ENCODE results near the gene BRD3OS. TPM values are rescaled to one million over a fixed set of nuclear protein-coding genes. Genes with fewer than 3 reads are reported as not detected.

Gene BRD3OS
- total and polyA plus RNA-seq, 4 donors = 5.8 to 17.3 (median 11.0) TPM

- H3K4me3 ChIP-seq (ENCODE audit: low read length in 2 of 2) = no peak overlapping the region
- no peak overlapping the region for H3K27ac ChIP-seq (ENCODE audit: low read depth in 1 of 2, low read length in 2 of 2)
- H3K4me1 ChIP-seq (ENCODE audit: control insufficient read depth in 1 of 2, insufficient read depth in 2 of 2, low read length in 2 of 2) = no peaks in the 10 kb centered on the region
- WGBS, 2 donors = 92 to 99% methylated on average over 1 of the region's 1 CpG
- ATAC-seq (ENCODE audit: low FRiP score) (no peak), DNase-seq (no peak)
- no peaks in the 10 kb centered on the region for H3K9me3 ChIP-seq (ENCODE audit: control insufficient read depth, low read length)
- intact Hi-C loops (cut with DNase I) = no loop called here
- H3K27me3 ChIP-seq (ENCODE audit: control insufficient read depth in 1 of 2, insufficient read depth in 2 of 2, low read length in 1 of 2) = no peaks in the 10 kb centered on the region
- no peaks in the 10 kb centered on the region for H3K36me3 ChIP-seq (ENCODE audit: control insufficient read depth in 1 of 2, insufficient read depth in 2 of 2, low read length in 1 of 2)
Observed at GRCh38 chr9:133998915-133999595, 26.2 kb upstream of the BRD3OS start.

DNA sequence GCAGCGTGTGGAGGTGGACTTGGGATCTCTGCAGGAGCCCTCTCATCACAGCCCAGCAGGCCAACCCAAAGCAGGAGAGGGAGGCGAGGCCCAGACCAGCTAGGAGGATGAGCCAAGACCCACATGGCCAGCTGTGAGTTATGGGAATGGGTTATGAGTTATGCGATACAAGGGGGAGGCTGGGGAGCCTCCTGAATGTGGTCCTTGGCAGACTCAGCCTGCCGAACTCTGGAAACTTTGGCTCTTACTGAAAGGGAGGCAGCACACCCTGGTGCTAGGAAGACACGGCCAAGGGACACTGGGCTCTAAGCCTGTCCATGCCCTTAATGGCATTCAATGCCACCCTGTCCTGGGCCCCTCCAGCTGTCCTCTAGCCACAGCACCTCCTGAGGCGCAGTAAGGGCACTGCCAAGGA, 25.4 kb upstream of the BRD3OS start:
- Histone ChIP-seq H3K27ac (ENCODE audit: low read depth in 1 of 2, low read length in 2 of 2) (no peak overlapping the region), H3K9me3 (ENCODE audit: control insufficient read depth, low read length) (no peaks in the 10 kb centered on the region), H3K36me3 (ENCODE audit: control insufficient read depth in 1 of 2, insufficient read depth in 2 of 2, low read length in 1 of 2) (no peaks in the 10 kb centered on the region), H3K4me1 (ENCODE audit: control insufficient read depth in 1 of 2, insufficient read depth in 2 of 2, low read length in 2 of 2) (no peaks in the 10 kb centered on the region), H3K27me3 (ENCODE audit: control insufficient read depth in 1 of 2, insufficient read depth in 2 of 2, low read length in 1 of 2) (no peaks in the 10 kb centered on the region), H3K4me3 (ENCODE audit: low read length in 2 of 2) (no peak overlapping the region)
- no peak for ATAC-seq (ENCODE audit: low FRiP score)
- WGBS, 2 donors = 32 to 42% methylated on average over 6 of the region's 6 CpGs
- DNase-seq = no peak
- intact Hi-C loops (cut with DNase I) = no loop called here

DNA sequence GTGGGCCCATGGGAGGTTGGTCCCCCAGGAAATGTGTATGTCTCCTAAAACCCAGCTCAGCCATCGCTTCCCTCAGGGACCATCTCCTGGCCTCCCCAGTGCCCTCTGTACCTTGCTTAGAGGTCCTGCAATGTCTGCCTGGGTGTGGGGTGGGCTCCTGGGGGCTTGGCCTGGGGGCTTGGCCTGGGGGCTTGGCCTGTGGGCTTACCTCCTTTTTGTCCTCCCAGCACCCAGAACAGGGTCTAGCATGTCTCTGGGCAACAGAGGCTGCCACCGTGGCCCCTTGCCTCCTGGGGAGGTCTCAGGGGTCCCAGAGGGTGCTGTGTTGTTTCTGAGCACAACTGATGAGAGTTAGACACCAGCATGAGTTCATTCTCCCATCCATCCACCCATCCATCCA, 22.5 kb upstream of the BRD3OS start:
- DNase-seq (no peak), ATAC-seq (ENCODE audit: low FRiP score) (no peak)
- intact Hi-C loops (cut with DNase I) = no loop called here

GRCh38 chr9:134003237-134003636, 22.0 kb upstream of the BRD3OS start:
- no peak overlapping the region for H3K4me3 ChIP-seq (ENCODE audit: low read length in 2 of 2)
- intact Hi-C loops (cut with DNase I) = no loop called here
- no peaks in the 10 kb centered on the region for H3K4me1 ChIP-seq (ENCODE audit: control insufficient read depth in 1 of 2, insufficient read depth in 2 of 2, low read length in 2 of 2)
- WGBS, 2 donors = 86 to 90% methylated on average over 2 of the region's 2 CpGs
- DNase-seq (no peak), ATAC-seq (ENCODE audit: low FRiP score) (no peak)
- no peaks in the 10 kb centered on the region for H3K9me3 ChIP-seq (ENCODE audit: control insufficient read depth, low read length)
- H3K27ac ChIP-seq (ENCODE audit: low read depth in 1 of 2, low read length in 2 of 2) = no peak overlapping the region
- H3K36me3 ChIP-seq (ENCODE audit: control insufficient read depth in 1 of 2, insufficient read depth in 2 of 2, low read length in 1 of 2) = no peaks in the 10 kb centered on the region
- H3K27me3 ChIP-seq (ENCODE audit: control insufficient read depth in 1 of 2, insufficient read depth in 2 of 2, low read length in 1 of 2) = no peaks in the 10 kb centered on the region

More for the DNA sequence above, 22.5 kb upstream of the BRD3OS start:
- H3K9me3 ChIP-seq (ENCODE audit: control insufficient read depth, low read length) = no peaks in the 10 kb centered on the region
- no peaks in the 10 kb centered on the region for H3K36me3 ChIP-seq (ENCODE audit: control insufficient read depth in 1 of 2, insufficient read depth in 2 of 2, low read length in 1 of 2)
- H3K4me3 ChIP-seq (ENCODE audit: low read length in 2 of 2) = no peak overlapping the region
- 79 to 93% methylated on average over 2 of the region's 2 CpGs for WGBS, 2 donors
- H3K4me1 ChIP-seq (ENCODE audit: control insufficient read depth in 1 of 2, insufficient read depth in 2 of 2, low read length in 2 of 2) = no peaks in the 10 kb centered on the region
- no peak overlapping the region for H3K27ac ChIP-seq (ENCODE audit: low read depth in 1 of 2, low read length in 2 of 2)
- no peaks in the 10 kb centered on the region for H3K27me3 ChIP-seq (ENCODE audit: control insufficient read depth in 1 of 2, insufficient read depth in 2 of 2, low read length in 1 of 2)

GRCh38 chr9:134004131-134004873, 21.0 kb upstream of the BRD3OS start:
- WGBS, 2 donors = 67 to 75% methylated on average over 18 to 20 of the region's 20 CpGs
- ATAC-seq (ENCODE audit: low FRiP score) (no peak), DNase-seq (no peak)
- Histone ChIP-seq H3K27me3 (ENCODE audit: control insufficient read depth in 1 of 2, insufficient read depth in 2 of 2, low read length in 1 of 2) (no peaks in the 10 kb centered on the region), H3K9me3 (ENCODE audit: control insufficient read depth, low read length) (no peaks in the 10 kb centered on the region), H3K36me3 (ENCODE audit: control insufficient read depth in 1 of 2, insufficient read depth in 2 of 2, low read length in 1 of 2) (no peaks in the 10 kb centered on the region), H3K4me3 (ENCODE audit: low read length in 2 of 2) (no peak overlapping the region), H3K27ac (ENCODE audit: low read depth in 1 of 2, low read length in 2 of 2) (no peak overlapping the region), H3K4me1 (ENCODE audit: control insufficient read depth in 1 of 2, insufficient read depth in 2 of 2, low read length in 2 of 2) (no peaks in the 10 kb centered on the region)
- intact Hi-C loops (cut with DNase I) = no loop called here

DNA sequence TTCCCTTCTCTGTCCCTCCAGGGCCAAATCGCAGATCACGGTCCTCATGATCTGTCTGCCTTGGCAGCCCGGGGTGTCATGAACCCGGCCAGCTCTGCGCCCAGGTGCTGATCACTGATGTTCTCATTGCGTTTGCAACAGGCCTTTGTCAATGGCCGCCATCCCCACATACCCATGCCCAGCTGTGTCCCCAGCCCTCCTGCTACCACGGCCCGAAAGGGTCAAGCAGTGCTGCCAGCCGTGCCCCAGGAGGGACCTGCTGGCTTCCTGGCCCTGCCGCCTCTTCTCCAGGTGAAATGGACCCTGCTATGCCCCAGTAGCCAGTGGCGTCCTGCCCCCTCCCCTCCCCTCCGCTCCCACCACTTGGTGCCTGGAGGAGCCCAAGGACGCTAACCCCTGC, 20.4 kb upstream of the BRD3OS start:
- Histone ChIP-seq H3K9me3 (ENCODE audit: control insufficient read depth, low read length) (no peaks in the 10 kb centered on the region), H3K27ac (ENCODE audit: low read depth in 1 of 2, low read length in 2 of 2) (no peak overlapping the region), H3K27me3 (ENCODE audit: control insufficient read depth in 1 of 2, insufficient read depth in 2 of 2, low read length in 1 of 2) (no peaks in the 10 kb centered on the region), H3K4me1 (ENCODE audit: control insufficient read depth in 1 of 2, insufficient read depth in 2 of 2, low read length in 2 of 2) (no peaks in the 10 kb centered on the region), H3K36me3 (ENCODE audit: control insufficient read depth in 1 of 2, insufficient read depth in 2 of 2, low read length in 1 of 2) (no peaks in the 10 kb centered on the region), H3K4me3 (ENCODE audit: low read length in 2 of 2) (no peak overlapping the region)
- intact Hi-C loops (cut with DNase I) = no loop called here
- DNase-seq (no peak), ATAC-seq (ENCODE audit: low FRiP score) (no peak)
- WGBS, 2 donors = 80 to 83% methylated on average over 14 of the region's 14 CpGs

DNA sequence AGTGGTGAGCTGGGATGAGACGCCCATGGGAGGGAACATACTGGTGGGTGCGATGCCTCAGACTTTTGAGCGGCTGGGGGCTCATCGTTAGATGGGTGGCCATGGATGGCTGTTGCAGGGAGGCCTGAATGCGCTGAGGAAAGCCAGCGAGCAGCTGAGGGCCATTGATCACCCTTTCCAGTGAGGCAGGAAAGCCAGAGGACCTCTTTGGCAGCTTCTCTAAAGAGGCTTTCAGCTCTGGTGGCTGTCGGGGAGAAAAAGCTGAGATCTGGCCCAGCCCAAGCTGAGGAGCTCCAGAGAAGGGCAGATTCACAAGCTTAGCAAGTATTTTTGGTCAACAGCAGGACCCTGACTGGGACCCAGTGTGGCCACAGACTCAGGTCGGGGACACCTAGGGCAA, 19.9 kb upstream of the BRD3OS start:
- ATAC-seq (ENCODE audit: low FRiP score) (no peak), DNase-seq (no peak)
- intact Hi-C loops (cut with DNase I) = no loop called here
- WGBS, 2 donors = 85 to 87% methylated on average over 8 of the region's 8 CpGs
- Histone ChIP-seq H3K4me1 (ENCODE audit: control insufficient read depth in 1 of 2, insufficient read depth in 2 of 2, low read length in 2 of 2) (no peaks in the 10 kb centered on the region), H3K9me3 (ENCODE audit: control insufficient read depth, low read length) (no peaks in the 10 kb centered on the region), H3K36me3 (ENCODE audit: control insufficient read depth in 1 of 2, insufficient read depth in 2 of 2, low read length in 1 of 2) (no peaks in the 10 kb centered on the region), H3K27ac (ENCODE audit: low read depth in 1 of 2, low read length in 2 of 2) (no peak overlapping the region), H3K27me3 (ENCODE audit: control insufficient read depth in 1 of 2, insufficient read depth in 2 of 2, low read length in 1 of 2) (no peaks in the 10 kb centered on the region), H3K4me3 (ENCODE audit: low read length in 2 of 2) (no peak overlapping the region)

- WGBS, 2 donors = 52 to 56% methylated on average over 6 of the region's 6 CpGs
- H3K36me3 ChIP-seq (ENCODE audit: control insufficient read depth in 1 of 2, insufficient read depth in 2 of 2, low read length in 1 of 2) = no peaks in the 10 kb centered on the region
Observed at GRCh38 chr9:134007150-134007549, 18.1 kb upstream of the BRD3OS start.

DNA sequence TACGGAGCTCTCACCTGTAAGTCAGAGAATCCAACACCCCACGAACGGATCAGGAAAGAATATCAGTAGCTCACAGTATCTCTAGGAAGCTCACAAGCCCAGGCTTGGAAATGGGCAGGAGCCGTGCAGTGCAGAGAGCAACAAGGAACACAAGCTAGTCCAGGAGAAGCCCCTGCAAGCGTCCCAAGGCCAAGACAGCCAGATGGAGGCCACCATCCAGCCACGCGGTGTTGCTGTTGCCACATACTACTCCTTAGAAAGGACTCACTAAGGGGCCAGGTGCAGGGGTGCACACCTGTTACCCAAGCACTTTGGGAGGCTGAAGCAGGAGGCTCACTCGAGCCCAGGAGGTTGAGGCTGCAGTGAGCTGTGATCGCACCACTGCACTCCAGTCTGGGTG, 17.7 kb upstream of the BRD3OS start:
- Histone ChIP-seq H3K27ac (ENCODE audit: low read depth in 1 of 2, low read length in 2 of 2) (no peak overlapping the region), H3K4me3 (ENCODE audit: low read length in 2 of 2) (no peak overlapping the region), H3K27me3 (ENCODE audit: control insufficient read depth in 1 of 2, insufficient read depth in 2 of 2, low read length in 1 of 2) (no peaks in the 10 kb centered on the region), H3K36me3 (ENCODE audit: control insufficient read depth in 1 of 2, insufficient read depth in 2 of 2, low read length in 1 of 2) (no peaks in the 10 kb centered on the region), H3K4me1 (ENCODE audit: control insufficient read depth in 1 of 2, insufficient read depth in 2 of 2, low read length in 2 of 2) (no peaks in the 10 kb centered on the region), H3K9me3 (ENCODE audit: control insufficient read depth, low read length) (no peaks in the 10 kb centered on the region)
- no peak for ATAC-seq (ENCODE audit: low FRiP score)
- peak in 1 of 2 donors; percentile 28 for DNase-seq
- intact Hi-C loops (cut with DNase I) = no loop called here
- 85 to 86% methylated on average over 9 of the region's 9 CpGs for WGBS, 2 donors

More at GRCh38 chr9:134007150-134007549, 18.1 kb upstream of the BRD3OS start:
- no peak overlapping the region for H3K4me3 ChIP-seq (ENCODE audit: low read length in 2 of 2)
- H3K4me1 ChIP-seq (ENCODE audit: control insufficient read depth in 1 of 2, insufficient read depth in 2 of 2, low read length in 2 of 2) = no peaks in the 10 kb centered on the region
- no peaks in the 10 kb centered on the region for H3K9me3 ChIP-seq (ENCODE audit: control insufficient read depth, low read length)
- DNase-seq (peak in 1 of 2 donors; percentile 21), ATAC-seq (ENCODE audit: low FRiP score) (no peak)
- no peak overlapping the region for H3K27ac ChIP-seq (ENCODE audit: low read depth in 1 of 2, low read length in 2 of 2)
- intact Hi-C loops (cut with DNase I) = no loop called here
- no peaks in the 10 kb centered on the region for H3K27me3 ChIP-seq (ENCODE audit: control insufficient read depth in 1 of 2, insufficient read depth in 2 of 2, low read length in 1 of 2)
